ENCODE data around the gene PLCE1.

Gene PLCE1

GRCh38 chr10:94042001-94042833, 48.5 kb downstream of the PLCE1 start:
- Histone ChIP-seq H3K4me3 (ENCODE audit: low read length) (no peak overlapping the region), H3K36me3 (ENCODE audit: insufficient read depth, low read length) (no peaks in the 10 kb centered on the region), H2AFZ (ENCODE audit: low read depth, low read length) (no peak overlapping the region), H3K4me1 (ENCODE audit: insufficient read depth, low read length) (no peaks in the 10 kb centered on the region), H3K27me3 (ENCODE audit: insufficient read depth, low read length) (no peaks in the 10 kb centered on the region), H3K9me3 (ENCODE audit: low read length) (no peaks in the 10 kb centered on the region)

GRCh38 chr10:94042834-94043175, 49.1 kb downstream of the PLCE1 start:
- Histone ChIP-seq H3K4me3 (ENCODE audit: low read length) (no peak overlapping the region), H3K9me3 (ENCODE audit: low read length) (no peaks in the 10 kb centered on the region), H3K4me1 (ENCODE audit: insufficient read depth, low read length) (no peaks in the 10 kb centered on the region), H2AFZ (ENCODE audit: low read depth, low read length) (no peak overlapping the region), H3K36me3 (ENCODE audit: insufficient read depth, low read length) (no peaks in the 10 kb centered on the region), H3K27me3 (ENCODE audit: insufficient read depth, low read length) (no peaks in the 10 kb centered on the region)

All from neuron (in vitro differentiated cells).